Suppressor macrophage (primary cell): ENCODE measurements around the gene GTF2IRD1.

Experiments
- DNase-seq, 4 experiments: peaks; one replicate each; pipeline ENCODE4 v3.0.0-alpha.2; 2020 to 2022

GTF2IRD1 gene

GRCh38 chr7:74570533-74571156, 116.9 kb downstream of the GTF2IRD1 start:
- DNase-seq, result no peak

GRCh38 chr7:74572301-74572979, 118.7 kb downstream of the GTF2IRD1 start:
- no peak for DNase-seq

GRCh38 chr7:74573512-74573911, 119.8 kb downstream of the GTF2IRD1 start:
- DNase-seq, result no peak

DNA sequence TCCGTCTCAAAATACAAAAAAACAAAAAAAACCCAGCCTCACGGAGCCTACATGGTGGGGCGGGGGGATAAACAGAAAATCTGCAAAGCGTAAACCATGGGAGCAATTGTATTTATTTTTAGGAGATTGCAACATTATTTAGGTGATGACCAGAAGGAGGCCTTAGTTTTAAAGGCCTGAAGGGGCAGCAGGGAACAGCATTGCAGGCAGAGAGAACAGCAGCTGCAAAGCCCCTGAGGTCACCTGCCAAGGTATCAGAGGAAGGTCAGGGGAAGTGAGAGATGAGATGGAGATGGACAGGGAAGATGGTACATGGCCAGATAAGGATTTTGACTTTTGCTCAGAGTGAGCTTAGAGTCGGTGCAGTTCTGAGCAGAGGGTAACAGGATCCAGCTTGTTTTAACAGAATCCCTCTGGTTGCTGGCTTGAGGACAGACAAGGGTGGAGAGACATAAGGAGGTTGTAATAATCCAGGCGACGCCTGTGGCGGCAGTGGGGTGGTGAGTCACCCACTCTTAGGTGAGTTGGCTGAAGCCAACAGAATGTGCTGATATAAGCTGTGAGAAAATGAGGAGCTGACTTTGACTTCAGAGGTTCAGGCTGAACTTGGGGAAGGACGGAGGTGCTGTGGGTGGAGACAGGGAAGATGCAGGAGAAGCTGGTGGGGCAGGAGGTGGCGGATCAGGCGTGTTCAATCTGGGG, 121.5 kb downstream of the GTF2IRD1 start:
- DNase-seq, result no peak

DNA sequence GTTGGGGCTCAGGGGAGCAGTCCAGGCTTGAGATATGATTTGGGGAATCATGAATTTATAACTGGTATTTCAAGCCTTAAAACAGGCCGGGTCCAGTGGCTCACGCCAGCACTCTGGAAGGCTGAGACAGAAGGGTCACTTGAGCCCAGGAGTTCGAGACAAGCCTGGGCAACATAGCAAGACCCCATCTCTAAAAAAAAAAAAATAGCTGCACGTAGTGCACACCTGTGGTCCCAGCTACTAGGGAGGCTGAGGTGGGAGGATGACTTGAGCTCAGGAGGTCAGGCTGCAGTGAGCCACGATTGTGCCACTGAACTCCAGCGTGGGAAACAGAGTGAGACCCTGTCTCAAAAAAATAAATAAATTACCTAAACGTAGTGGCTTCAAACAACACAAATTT, 122.1 kb downstream of the GTF2IRD1 start:
- no peak for DNase-seq

GRCh38 chr7:74579800-74580685, 126.3 kb downstream of the GTF2IRD1 start:
- DNase-seq, result no peak

GRCh38 chr7:74581916-74582440, 128.3 kb downstream of the GTF2IRD1 start:
- DNase-seq, result no peak

DNA sequence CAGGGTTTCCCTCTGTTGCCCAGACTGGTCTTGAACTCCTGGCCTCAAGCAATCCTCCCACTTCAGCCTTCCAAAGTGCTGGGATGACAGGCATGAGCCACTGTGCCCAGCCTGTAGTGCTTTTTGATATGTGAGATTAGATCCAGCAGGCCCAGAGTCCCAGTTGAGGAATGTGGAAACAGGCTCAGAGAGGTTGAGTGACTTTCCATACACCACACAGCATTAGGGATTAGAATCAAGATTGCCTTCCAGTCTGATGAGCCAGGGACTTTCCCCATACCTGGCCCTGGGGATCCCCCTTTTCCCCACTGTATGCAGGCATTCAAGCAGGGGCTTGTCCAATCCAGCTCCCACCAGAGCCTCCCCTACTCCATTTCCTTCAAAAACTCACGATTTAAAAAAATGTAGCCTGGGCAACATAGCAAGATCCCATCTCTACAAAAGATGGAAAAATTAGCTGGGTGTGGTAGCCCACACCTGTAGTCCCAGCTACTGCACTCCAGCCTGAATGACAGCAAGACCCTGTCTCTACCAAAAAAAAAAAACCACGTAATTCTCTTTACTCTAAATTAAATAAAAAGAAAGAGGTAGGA, 128.8 kb downstream of the GTF2IRD1 start:
- DNase-seq, result no peak

- no peak for DNase-seq
Measured at GRCh38 chr7:74583630-74584029, 129.9 kb downstream of the GTF2IRD1 start.

- no peak for DNase-seq
Measured at GRCh38 chr7:74584160-74584954, 130.7 kb downstream of the GTF2IRD1 start.

DNA sequence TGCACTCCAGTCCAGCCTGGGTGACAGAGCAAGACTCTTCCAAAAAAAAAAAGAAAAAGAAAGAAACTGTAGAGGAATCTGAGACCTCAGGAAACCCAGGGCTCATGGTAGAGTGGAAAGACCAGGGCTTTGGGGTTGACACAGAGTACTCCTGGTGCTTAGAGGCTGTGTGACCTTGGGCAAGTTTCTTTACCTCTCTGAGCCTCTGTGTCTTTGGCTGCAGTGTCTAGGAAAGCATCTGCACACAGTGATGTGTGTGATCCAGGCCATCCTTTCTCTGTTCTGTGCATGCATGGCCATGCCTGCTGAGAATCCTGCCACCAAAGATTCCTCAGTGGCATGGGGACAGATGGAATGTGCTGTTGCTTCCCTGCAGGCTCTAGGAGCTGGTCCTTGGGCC, 132.1 kb downstream of the GTF2IRD1 start:
- DNase-seq, result no peak

DNA sequence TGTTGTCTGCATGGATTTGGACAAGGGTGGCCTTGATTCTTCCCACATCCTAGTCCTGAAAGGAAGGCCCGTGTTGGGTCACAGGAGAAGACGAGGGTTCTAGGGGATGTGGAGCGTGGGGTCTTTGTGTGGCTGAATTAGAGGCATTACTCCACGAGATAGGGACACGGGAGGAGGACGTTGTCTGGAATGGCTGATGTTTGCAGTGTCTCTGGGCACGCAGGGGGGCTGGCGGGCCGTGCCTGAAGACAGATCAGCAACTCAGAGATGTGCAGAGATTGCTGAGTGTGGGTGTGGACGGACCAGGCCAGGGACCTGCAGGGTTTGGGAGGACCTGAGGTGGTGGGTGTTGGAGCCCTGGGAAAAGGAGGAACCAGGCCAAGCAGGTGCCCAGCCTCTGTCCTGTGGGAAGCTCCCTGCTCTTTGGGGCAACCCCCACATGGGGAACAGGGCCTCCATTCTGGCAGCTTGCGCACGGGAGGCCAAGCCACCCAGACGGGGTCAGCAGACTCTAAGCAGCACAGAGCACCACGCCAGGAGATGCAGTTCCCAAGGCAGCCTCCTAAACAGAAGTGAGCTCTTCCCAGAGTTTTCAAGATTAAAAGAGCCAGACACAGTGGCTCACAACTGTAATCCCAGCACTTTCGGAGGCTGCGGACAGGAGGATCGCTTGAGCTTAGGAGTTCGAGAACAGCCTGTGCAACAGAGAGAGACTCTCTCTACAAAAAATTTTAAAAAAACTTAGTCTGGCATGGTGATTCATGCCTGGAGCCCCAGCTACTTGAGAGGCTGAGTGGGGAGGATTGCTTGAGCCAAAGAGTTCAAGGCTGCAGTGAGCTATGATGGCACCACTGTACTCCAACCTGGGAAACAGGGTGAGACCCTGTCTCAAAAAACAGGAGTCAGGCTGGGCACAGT, 132.8 kb downstream of the GTF2IRD1 start:
- DNase-seq, result no peak

- peak; percentile 19 to 54 (median 42) for DNase-seq
Measured at GRCh38 chr7:74587435-74588126, 133.9 kb downstream of the GTF2IRD1 start.

DNA sequence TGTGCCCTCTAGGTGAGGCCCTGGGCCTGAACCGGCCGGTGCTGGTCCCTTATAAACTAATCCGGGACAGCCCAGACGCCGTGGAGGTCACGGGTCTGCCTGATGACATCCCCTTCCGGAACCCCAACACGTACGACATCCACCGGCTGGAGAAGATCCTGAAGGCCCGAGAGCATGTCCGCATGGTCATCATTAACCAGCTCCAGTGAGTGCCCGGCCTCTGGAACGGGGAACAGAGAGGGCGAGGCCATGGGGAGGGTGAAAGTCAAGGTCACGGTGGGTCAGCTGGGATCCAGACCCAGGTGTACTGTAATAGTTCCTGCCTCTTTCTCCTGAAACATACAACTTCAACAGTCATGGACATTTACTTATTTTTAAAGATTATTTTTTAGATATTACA, 137.1 kb downstream of the GTF2IRD1 start:
- DNase-seq, result no peak

GRCh38 chr7:74598558-74598957, 144.9 kb downstream of the GTF2IRD1 start:
- no peak for DNase-seq

- DNase-seq, result no peak
Measured at GRCh38 chr7:74599244-74599643, 145.5 kb downstream of the GTF2IRD1 start.

DNA sequence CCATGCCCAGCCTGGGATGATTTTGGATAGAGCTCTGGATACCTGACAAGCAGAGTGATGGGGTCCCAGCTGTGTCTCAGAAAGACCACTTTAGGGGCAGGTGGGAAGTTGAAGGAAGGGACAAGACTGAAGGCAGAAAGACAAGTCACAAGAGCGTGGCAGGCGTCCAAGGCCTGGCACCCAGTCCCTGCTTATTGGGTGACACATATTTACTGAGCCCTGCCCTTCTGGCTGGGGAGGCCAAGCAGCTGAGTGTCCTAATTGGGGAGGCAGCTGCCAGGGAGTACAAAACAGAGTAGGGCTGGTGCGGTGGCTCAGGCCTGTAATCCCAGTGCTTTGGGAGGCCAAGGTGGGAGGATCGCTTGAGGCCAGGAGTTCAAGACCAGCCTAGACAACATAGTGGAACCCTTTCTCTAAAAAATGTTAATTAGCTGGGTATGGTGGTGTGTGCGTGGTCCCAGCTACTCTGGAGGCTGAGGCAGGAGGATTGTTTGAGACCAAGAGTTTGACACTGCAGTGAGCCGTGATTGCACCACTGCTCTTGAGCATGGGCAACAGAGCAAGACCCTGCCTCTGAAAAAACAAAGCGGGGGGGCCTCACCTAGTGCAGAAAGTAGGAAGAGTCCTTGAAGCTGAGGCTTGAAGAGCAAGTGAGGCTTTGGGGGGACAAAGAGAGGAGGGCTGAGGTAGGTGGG, 150.8 kb downstream of the GTF2IRD1 start:
- DNase-seq, result no peak

DNA sequence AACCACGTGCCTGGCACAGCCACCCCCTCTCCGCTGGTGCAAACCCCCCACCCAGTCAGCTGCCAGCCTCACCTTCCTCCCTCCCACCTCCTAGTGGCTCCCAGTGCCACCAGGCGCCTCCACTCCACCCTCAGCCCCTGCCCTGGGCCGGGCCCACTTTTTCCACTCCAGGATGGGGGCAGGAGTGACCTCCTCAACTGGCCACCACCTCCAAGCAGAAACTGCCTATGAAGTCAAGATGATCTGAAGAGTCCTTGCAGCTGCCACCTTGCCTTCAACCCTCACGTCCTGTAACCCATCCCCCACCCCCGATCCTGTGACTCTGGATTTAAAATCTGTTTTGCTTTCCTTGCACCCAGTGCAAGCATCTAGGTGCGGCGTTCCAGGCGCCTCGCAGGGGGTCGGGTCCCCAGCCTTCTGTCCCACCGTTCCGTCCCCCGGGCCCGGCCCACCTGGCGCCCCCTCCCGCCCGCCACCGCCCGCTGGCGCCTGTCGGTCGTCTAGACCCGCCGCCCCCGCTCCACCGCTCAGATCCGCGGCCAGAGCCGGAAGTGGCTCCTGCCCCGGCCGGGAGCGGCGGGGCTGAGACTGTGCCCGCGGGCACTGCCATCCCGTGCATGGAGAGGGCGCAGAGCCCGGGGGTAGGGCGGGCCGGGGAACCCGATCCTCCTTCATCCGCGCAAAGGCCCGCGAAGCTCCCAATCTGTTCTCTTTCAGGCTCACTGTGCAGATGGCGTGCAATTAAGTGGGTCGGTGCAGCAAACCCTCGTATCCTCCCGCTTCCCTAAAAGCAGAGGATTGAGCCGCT, 152.6 kb downstream of the GTF2IRD1 start:
- peak; percentile 31 to 81 (median 60) for DNase-seq
